AG20443 (cell line): ENCODE data around the gene TMEM229B.

ENCODE experiments used
- DNase-seq: peaks from one replicate; pipeline ENCODE4 v3.0.0; 2012; ENCODE audit warnings: low spot score, mixed read lengths

Gene TMEM229B

DNA sequence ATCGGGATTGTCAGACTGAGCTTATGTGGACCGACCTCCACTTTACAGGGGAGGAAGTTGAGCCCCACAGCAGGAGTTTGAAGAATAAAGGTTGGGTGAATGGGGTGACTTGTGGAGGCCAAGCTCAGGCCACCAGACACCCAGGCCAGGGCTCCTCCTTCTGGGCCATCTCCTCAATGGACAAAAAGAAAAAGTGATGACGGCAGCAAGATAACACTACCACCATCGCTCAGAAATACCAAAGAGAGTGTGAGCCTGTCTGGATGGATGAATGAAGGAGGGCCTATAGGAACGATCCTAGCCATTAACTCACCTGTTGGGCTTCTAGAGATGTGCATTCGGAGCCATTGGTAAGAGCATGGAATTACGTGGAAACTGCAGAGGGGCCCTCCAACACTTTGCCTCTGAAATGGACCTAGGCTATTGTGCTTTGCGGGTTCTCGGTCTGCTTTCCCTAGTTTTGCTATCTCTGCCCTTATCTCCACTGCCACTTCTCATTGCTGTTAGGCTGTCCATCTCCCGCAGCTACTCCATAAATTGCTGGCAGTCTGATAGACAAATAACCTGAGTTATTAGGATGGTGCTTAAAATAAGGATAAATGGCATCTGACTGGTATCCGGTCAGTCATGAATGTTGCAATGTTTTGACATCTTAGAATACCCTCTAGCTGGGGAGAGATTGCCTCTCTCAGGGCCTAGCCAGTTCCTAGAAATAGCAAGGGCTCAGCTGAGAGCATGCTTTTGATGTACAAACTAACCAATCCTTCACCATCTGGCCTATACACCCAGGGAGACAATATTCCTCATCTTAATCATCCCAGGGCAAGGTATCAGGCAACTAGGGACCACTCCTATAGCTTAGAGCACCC, 66.9 kb downstream of the TMEM229B start:
- DNase-seq: no peak
